Activated T-helper 17 cell treated with anti-CD3 and anti-CD28 coated beads, Interleukin-2, amount 50 U/mL, for 72 hours (primary cell): ENCODE results near the gene SRP9. TPM values are rescaled to one million over a fixed set of nuclear protein-coding genes. Genes with fewer than 3 reads are reported as not detected.
A peak's percentile ranks its signal among the peaks of the same experiment; 100 is the strongest.

Experiments used
- ATAC-seq: fragments of 150-1000 bp; cut with Tn5 transposase; replicated peaks from 2 replicates; pipeline ENCODE4 v1.10.0; 2021; ENCODE audit warnings: mild to moderate bottlenecking, moderate library complexity
- H3K27ac Mint-ChIP-seq: one replicate; pipeline ENCODE4 v1.8.0; 2022; ENCODE audit warnings: mixed read lengths
- H3K27me3 Mint-ChIP-seq: one replicate; pipeline ENCODE4 v1.8.0; 2022; ENCODE audit warnings: mixed read lengths
- H3K36me3 Mint-ChIP-seq: one replicate; pipeline ENCODE4 v1.8.0; 2022; ENCODE audit warnings: low read depth, mild to moderate bottlenecking, mixed read lengths
- H3K4me1 Mint-ChIP-seq: one replicate; pipeline ENCODE4 v1.8.0; 2022; ENCODE audit warnings: mixed read lengths
- H3K4me3 Mint-ChIP-seq: one replicate; pipeline ENCODE4 v1.8.0; 2022; ENCODE audit warnings: mild to moderate bottlenecking, mixed read lengths
- H3K9me3 Mint-ChIP-seq: one replicate; pipeline ENCODE4 v1.8.0; 2022; ENCODE audit warnings: mixed read lengths
- total RNA-seq, 2 donors: library from RNA; stranded (reverse); gene quantifications; one replicate each; pipeline ENCODE4 v1.2.3, GENCODE V29; 2022

SRP9 gene, protein sequence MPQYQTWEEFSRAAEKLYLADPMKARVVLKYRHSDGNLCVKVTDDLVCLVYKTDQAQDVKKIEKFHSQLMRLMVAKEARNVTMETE
- 100 to 1,000 TPM; 209 to 281 TPM for total RNA-seq

DNA sequence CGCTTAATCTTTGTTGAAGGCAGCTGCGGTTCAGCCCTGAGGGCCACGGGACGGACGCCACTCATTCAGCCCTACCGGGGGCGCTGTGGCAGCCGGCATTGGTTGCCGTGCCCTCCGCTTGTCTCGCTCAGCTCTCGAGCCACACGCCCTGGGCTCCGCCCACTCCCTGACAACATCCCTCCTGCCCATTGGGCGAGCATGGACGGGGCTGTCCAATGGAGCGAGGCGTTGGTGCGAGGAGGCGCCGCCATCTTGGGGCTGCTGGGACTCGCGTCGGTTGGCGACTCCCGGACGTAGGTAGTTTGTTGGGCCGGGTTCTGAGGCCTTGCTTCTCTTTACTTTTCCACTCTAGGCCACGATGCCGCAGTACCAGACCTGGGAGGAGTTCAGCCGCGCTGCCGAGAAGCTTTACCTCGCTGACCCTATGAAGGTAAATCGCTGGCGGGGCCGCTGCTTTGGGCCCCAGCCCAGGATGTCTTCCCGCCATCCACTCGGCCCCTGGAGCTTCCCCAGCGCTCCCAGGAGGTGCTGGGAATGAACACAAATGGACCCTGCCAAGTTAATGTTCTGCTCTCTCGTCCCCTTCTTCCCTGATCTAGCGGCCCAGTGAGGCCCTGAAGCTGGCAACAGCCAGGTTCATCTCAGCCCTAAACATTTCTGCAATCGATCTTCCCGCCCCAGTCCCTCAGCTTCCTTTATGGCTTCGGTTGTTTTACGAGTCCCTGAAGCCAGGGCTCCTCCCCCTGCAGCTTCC, at the start of gene SRP9:
TSS of gene SRP9 (plus strand) at position 244 of the 754 bp plus-strand sequence. CDS start at position 359, 115 bp downstream.
- H3K4me3 Mint-ChIP-seq = no peak within 1 kb of the TSS
- H3K27ac Mint-ChIP-seq = no peak within 1 kb of the TSS
- no peaks in the 10 kb centered on the region for H3K9me3 Mint-ChIP-seq
- no peaks in the 10 kb centered on the region for H3K36me3 Mint-ChIP-seq
- H3K27me3 Mint-ChIP-seq = no peaks in the 10 kb centered on the region
- ATAC-seq = peak; percentile 99
- H3K4me1 Mint-ChIP-seq = peaks cover 13% of the 10 kb centered on the region

DNA sequence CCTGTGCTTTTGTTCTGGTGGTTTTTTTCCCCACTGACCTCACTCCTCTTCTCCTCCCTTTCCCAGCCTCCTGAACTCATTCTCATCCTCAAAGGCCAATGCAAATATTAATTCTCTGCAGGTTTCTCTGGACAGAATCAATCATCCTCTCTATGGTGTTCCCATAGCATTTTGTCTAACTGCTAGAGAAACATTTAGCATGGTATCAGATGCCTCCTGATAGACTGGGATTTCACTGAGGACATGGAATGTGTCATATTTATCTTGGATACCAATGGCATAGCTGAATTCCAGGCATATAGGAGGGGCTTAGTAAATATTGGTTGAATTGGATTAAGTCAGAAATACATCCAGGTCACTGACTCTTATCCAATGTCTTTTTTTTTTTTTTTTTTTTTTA, 46.1 kb upstream of the SRP9 start:
- Mint-ChIP-seq H3K4me3 (no peak overlapping the region), H3K4me1 (no peaks in the 10 kb centered on the region)

DNA sequence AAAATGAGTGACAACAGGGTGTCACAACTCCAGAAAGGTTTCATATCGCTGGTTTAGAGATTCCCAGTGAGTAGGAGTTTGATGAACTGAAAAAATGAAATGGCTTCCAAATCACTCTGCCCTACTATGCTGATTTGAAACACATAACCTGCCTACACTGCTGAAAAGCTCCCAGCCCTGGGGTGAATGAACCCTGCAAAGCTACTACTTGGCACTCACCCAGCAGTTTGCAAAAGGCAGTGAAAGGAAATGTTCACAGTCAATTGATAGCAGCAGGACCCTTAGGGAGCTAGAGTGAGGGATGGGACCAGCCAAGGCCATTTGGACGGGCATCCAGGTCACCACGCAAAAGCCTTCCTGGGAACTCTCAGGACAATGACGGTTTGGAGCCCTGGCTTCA, 44.4 kb upstream of the SRP9 start:
- ATAC-seq = no peak
- Mint-ChIP-seq H3K27me3 (peaks cover 3% of the 10 kb centered on the region), H3K4me3 (no peak overlapping the region), H3K36me3 (no peaks in the 10 kb centered on the region), H3K27ac (no peak overlapping the region), H3K4me1 (no peaks in the 10 kb centered on the region), H3K9me3 (no peaks in the 10 kb centered on the region)

More for the DNA sequence above, 46.1 kb upstream of the SRP9 start:
- Mint-ChIP-seq H3K27ac (no peak overlapping the region), H3K27me3 (peaks cover 3% of the 10 kb centered on the region), H3K36me3 (no peaks in the 10 kb centered on the region), H3K9me3 (no peaks in the 10 kb centered on the region)
- ATAC-seq = no peak

DNA sequence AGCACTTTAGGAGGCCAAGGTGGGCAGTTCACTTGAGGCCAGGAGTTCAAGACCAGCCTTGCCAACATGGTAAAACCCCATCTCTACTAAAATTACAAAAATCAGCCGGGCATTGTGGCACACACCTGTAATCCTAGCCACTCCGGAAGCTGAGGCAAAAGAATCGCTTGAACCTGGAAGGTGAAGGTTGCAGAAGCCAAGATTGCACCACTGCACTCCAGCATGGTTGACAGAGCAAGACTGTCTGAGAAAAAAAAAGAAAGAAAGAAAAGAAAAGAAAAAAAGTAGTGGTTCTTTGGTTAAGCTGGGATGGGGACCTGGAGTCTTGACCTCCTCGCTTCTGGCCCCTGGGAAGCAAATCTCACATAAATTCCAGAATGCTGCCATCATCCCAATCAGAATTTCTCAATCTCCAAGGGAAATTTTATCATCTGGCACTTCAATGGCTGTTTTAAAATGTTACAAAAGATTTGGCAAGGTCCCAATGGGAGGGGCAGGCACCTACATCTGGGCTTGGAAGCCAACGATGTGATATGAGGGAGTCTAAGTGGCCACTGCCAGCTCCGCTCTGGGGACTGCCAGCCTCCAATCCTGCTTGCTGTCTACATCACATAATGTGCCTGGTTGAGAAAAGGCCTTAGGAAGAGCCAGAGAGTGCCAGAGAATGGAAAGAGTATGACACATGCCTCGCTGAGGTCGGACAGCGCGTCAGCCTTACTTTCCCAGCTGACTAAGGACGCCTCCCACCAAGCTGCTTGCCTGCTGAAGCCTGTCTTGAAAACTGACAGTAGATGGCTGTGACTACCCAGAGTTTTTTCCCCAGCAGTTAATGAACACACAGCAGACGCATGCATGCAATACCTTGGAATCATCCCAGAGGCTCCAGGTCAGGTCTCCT, 42.1 kb upstream of the SRP9 start:
- Mint-ChIP-seq H3K4me3 (no peak overlapping the region), H3K27ac (no peak overlapping the region), H3K27me3 (peaks cover 3% of the 10 kb centered on the region), H3K36me3 (no peaks in the 10 kb centered on the region), H3K9me3 (no peaks in the 10 kb centered on the region), H3K4me1 (no peaks in the 10 kb centered on the region)
- no peak for ATAC-seq

DNA sequence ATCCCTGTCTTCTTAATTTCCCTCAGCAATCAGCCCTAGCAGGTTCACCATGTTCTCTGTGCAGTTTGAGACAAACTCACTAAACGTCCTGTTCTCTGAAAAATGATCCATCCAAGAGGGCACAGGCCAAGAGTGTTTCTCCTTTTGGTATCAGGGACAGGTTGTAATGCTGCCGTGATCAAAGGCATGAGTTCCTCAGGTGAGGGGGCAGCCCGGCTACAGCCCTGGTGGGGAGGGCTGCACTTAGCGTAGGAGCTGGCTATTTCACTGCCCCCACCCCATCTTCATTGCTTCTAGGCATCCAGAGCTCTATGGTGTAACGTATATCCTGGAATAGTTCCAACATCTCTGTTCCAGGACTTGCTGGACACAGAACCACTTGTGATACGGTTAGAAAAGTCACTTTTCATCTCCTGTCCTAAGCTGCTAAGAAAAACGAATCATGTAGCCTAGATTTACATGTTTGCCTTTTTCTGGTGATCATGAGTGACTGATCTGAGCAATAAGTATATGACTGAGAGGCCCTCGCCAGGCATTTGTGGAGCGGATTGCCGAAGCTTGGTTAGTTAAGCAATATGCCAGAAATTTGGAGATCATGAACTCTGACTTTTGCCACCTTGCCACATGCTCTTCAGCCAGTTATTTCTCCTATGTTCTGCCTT, 41.1 kb upstream of the SRP9 start:
- H3K27ac Mint-ChIP-seq = no peak overlapping the region
- H3K9me3 Mint-ChIP-seq = no peaks in the 10 kb centered on the region
- ATAC-seq = no peak
- H3K4me1 Mint-ChIP-seq = no peaks in the 10 kb centered on the region
- no peak overlapping the region for H3K4me3 Mint-ChIP-seq
- H3K36me3 Mint-ChIP-seq = no peaks in the 10 kb centered on the region
- H3K27me3 Mint-ChIP-seq = no peaks in the 10 kb centered on the region

DNA sequence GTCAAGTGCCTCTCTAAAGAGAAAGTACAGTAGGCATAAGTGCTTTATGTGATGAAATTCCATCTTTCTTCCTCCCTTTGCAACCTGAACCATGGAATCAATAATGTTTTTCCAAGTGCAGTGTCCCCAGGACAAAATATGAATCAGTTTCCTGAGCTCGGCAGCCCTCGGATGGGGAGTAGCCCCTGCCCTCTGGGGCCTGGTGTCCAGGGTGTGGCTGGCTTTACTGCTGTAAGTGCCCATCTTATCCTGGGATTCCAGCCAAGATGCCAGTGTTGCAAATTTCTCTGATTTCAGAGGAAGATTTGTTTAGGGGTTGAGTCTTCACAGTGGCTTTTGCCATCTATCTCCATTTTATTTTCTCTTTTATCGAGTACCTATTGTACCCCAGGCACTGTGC, 40.5 kb upstream of the SRP9 start:
- H3K4me1 Mint-ChIP-seq = no peaks in the 10 kb centered on the region
- no peaks in the 10 kb centered on the region for H3K9me3 Mint-ChIP-seq
- no peak overlapping the region for H3K4me3 Mint-ChIP-seq
- ATAC-seq = no peak
- H3K36me3 Mint-ChIP-seq = no peaks in the 10 kb centered on the region
- no peak overlapping the region for H3K27ac Mint-ChIP-seq
- H3K27me3 Mint-ChIP-seq = no peaks in the 10 kb centered on the region

DNA sequence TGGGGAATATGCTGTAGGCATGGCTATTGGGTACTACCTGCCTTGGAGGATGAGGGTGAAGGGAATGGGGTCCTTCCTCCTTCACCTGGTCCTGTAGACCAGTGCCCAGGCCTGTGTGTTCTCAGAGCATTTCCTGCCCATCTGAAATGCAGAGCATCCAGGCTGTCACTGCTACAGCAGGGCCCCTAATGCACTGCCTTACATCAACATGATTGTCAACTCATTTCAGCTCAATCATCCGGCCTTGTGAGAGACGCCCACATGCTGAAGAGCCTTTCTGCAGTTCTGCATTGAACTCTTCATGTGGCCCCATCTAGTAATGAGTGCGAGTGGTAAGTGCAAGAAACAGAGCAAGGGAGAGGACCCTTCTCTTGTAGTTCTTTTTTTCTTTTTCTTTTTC, 39.8 kb upstream of the SRP9 start:
- H3K4me1 Mint-ChIP-seq = no peaks in the 10 kb centered on the region
- no peaks in the 10 kb centered on the region for H3K27me3 Mint-ChIP-seq
- no peak overlapping the region for H3K27ac Mint-ChIP-seq
- ATAC-seq = no peak
- H3K4me3 Mint-ChIP-seq = no peak overlapping the region
- no peaks in the 10 kb centered on the region for H3K9me3 Mint-ChIP-seq
- H3K36me3 Mint-ChIP-seq = no peaks in the 10 kb centered on the region

DNA sequence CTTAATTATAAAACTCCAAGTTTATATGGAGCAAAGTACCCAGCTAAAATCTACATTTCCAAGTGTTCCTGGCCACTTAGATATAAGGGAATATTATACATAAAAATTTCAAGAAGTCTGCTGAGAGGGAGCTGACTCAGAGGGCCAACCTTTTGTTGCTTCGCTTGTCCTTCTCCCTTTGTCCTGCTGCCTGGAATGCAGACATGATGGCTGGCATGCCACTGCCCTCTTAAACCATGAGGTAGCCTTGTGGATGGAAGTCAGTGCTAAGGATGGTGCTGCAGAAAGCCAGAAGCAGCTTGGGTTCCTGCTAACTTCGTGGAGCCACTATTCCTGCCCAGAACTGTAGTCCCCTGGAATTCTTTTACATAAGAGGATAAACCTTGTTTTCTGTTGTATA, 38.9 kb upstream of the SRP9 start:
- H3K9me3 Mint-ChIP-seq = no peaks in the 10 kb centered on the region
- H3K36me3 Mint-ChIP-seq = no peaks in the 10 kb centered on the region
- ATAC-seq = no peak
- no peak overlapping the region for H3K27ac Mint-ChIP-seq
- H3K27me3 Mint-ChIP-seq = no peaks in the 10 kb centered on the region
- no peaks in the 10 kb centered on the region for H3K4me1 Mint-ChIP-seq
- H3K4me3 Mint-ChIP-seq = no peak overlapping the region

DNA sequence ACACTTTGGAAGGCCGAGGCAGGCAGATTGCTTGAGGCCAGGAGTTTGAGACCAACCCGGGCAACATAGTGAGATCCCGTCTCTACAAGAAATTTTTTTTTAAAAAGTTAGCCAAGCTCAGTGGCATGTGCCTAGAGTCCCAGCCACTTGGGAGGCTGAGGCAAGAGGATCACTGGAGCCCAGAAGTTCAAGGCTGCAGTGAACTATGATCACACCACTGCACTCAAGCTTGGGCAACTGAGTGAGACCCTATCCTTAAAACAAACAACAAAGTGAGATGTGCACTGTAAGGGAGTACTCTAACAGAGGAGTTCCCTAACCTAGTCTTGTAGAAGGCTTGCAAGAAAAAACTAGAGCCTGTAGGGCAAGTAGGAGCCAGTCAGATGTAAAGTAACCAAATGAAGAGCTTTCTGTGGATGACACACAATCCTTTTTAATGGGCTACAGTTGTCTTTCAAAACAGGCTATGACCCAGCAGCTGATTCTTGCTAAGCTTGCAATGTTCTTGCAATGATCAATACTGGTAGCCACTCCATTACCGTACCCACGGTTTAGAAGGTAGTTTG, 38.0 kb upstream of the SRP9 start:
- Mint-ChIP-seq H3K27me3 (no peaks in the 10 kb centered on the region), H3K27ac (no peak overlapping the region), H3K4me1 (no peaks in the 10 kb centered on the region), H3K4me3 (no peak overlapping the region), H3K36me3 (no peaks in the 10 kb centered on the region), H3K9me3 (no peaks in the 10 kb centered on the region)
- no peak for ATAC-seq

DNA sequence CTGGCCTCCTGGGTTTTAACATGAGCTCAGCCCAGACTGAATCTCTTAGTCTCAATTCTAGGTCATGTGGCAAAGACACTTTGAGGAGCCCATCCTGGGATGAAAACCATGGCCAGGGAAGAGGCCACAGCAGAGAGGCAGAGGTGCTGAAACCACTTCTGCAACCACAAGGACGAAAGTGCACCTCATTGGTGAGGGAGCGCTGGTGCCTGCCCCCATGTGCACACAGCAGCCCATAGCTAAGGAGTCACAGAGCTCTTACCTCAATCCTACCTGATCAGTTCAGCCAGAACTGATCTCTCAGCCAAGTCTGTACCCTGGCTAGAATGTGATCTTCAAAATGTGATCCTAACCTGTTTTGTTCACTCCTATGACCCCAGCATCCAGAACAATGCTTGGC, 32.9 kb upstream of the SRP9 start:
- no peak overlapping the region for H3K27ac Mint-ChIP-seq
- no peaks in the 10 kb centered on the region for H3K36me3 Mint-ChIP-seq
- ATAC-seq = no peak
- H3K9me3 Mint-ChIP-seq = no peaks in the 10 kb centered on the region
- H3K27me3 Mint-ChIP-seq = no peaks in the 10 kb centered on the region
- H3K4me3 Mint-ChIP-seq = no peak overlapping the region
- no peaks in the 10 kb centered on the region for H3K4me1 Mint-ChIP-seq

DNA sequence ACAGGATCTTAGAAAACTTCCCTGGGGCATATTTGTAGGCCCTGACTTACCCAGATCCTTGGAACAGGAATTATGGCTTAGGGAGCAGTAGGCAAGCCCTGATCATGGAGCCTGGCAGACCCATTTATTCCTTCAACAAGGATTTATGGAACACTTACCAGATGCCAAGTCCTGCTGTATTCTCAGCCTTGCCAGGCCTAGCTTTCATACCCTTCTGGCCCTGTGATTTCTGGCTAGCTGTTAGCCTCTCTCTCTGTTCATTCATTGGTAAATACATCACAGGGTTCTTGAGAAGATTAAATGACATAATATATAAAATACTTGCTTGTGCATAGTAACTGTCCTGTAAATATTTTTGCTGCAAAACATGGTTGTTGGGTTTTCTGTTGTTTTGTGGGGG, 32.4 kb upstream of the SRP9 start:
- ATAC-seq = no peak
- Mint-ChIP-seq H3K36me3 (no peaks in the 10 kb centered on the region), H3K27me3 (no peaks in the 10 kb centered on the region), H3K4me3 (no peak overlapping the region), H3K27ac (no peak overlapping the region), H3K4me1 (no peaks in the 10 kb centered on the region), H3K9me3 (no peaks in the 10 kb centered on the region)

DNA sequence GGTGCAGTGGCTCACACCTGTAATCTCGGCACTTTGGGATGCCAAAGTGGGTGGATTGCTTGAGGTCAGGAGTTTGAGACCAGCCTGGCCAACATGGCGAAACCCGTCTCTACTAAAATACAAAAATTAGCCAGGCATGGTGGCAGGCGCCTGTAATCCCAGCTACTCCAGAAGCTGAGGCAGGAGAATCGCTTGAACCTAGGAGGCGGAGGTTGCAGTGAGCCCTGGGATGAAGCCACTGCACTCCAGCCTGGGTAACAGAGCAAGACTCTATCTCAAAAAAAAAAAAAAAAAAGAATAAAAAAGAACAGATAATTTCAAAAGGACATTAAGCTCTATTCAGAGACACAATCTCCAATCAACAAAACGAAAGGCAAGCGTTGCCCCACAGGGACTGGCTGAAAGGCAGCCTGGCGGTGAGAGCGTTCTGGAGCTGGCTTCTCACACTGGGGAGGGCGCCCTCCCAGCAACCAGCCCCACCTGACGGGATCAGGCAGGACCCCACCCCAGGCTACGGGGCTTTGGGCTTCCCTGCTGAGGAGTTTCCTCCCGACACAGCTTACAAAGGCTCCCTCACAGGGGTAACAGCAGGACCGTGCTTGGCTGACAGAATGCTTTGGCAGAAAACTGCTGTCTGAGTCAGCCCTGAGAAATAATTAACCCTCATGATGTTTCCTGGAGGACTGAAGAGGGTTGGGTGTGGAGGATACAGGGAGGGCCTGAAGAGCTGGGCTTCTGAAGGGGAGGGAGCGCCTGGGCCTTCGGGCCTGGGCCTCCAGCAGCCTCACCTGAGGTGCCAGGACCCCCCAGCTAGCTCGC, 31.1 kb upstream of the SRP9 start:
- no peaks in the 10 kb centered on the region for H3K4me1 Mint-ChIP-seq
- H3K36me3 Mint-ChIP-seq = no peaks in the 10 kb centered on the region

DNA sequence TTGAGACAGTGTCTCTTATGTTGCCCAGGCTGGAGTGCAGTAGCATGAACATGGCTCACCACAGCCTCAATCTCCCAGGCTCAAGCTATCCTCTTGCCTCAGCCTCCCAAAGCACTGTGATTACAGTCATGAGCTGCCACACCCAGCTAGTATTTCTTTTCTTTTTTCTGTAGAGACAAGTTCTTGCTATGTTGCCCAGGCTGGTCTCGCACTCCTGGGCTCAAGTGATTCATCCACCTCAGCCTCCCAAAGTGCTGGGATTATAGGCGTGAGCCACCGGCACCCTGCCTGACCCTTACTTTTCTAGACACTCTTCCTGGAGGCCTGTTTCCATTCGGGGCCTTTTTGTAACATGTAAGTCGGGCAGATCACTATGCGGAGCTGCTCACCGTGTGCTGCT, 30.1 kb upstream of the SRP9 start:
- Mint-ChIP-seq H3K4me1 (no peaks in the 10 kb centered on the region), H3K27me3 (peaks cover 3% of the 10 kb centered on the region), H3K36me3 (no peaks in the 10 kb centered on the region), H3K9me3 (no peaks in the 10 kb centered on the region), H3K27ac (no peak overlapping the region), H3K4me3 (no peak overlapping the region)
- no peak for ATAC-seq

More for the DNA sequence above, 31.1 kb upstream of the SRP9 start:
- no peak for ATAC-seq
- Mint-ChIP-seq H3K9me3 (no peaks in the 10 kb centered on the region), H3K27me3 (no peaks in the 10 kb centered on the region), H3K27ac (no peak overlapping the region), H3K4me3 (no peak overlapping the region)

DNA sequence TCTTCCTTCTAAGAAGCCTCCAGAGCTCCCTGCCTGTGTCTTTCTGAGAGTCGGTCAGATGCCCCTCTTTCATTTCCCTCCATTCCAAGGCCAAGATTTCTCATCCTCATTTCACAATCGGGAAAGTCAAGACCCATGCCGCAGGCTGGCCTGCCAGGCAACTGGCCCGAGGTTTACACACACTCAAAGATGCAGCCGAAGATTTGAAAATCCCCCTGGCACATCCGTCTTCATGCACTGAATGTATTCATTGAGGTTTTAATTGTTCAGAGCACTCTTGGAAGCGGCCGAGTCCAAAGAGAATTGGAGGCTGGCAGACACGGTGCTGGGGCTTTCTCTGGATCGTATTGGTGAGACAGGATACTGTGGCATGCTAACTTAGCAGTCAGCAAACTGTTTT, 29.1 kb upstream of the SRP9 start:
- H3K27ac Mint-ChIP-seq = no peak overlapping the region
- H3K4me3 Mint-ChIP-seq = no peak overlapping the region
- ATAC-seq = no peak
- H3K9me3 Mint-ChIP-seq = no peaks in the 10 kb centered on the region
- H3K27me3 Mint-ChIP-seq = peaks cover 3% of the 10 kb centered on the region
- H3K36me3 Mint-ChIP-seq = no peaks in the 10 kb centered on the region
- no peaks in the 10 kb centered on the region for H3K4me1 Mint-ChIP-seq
